Mucosa of stomach (tissue), 1 donor: ENCODE results near the gene PTTG1IP.

Source experiments
- H3K27me3 ChIP-seq: one replicate; pipeline ENCODE4 v1.7.0; 2013; ENCODE audit warnings: mild to moderate bottlenecking, low read length; ENCODE audit not compliant: control insufficient read depth, insufficient read depth
- H3K36me3 ChIP-seq: one replicate; pipeline ENCODE4 v1.7.0; 2013; ENCODE audit warnings: low read length; ENCODE audit not compliant: control insufficient read depth, insufficient read depth
- H3K4me1 ChIP-seq: one replicate; pipeline ENCODE4 v1.7.0; 2013; ENCODE audit warnings: mild to moderate bottlenecking, low read length; ENCODE audit not compliant: control insufficient read depth, insufficient read depth
- H3K4me3 ChIP-seq: one replicate; pipeline ENCODE4 v1.7.0; 2013; ENCODE audit warnings: low read length
- H3K9ac ChIP-seq: one replicate; pipeline ENCODE4 v1.7.0; 2013; ENCODE audit warnings: mild to moderate bottlenecking, low read length, moderate library complexity
- H3K9me3 ChIP-seq: one replicate; pipeline ENCODE4 v1.7.0; 2013; ENCODE audit warnings: mild to moderate bottlenecking, low read length, moderate library complexity; ENCODE audit not compliant: control insufficient read depth
- donor health status: Pancreatic carcinoma.

PTTG1IP gene

GRCh38 chr21:44905728-44906090 is 32.2 kb upstream of the PTTG1IP start:
- H3K9ac ChIP-seq = no peak overlapping the region
- no peaks in the 10 kb centered on the region for H3K27me3 ChIP-seq
- H3K4me1 ChIP-seq = peaks cover 7% of the 10 kb centered on the region
- no peak overlapping the region for H3K4me3 ChIP-seq
- H3K9me3 ChIP-seq = no peaks in the 10 kb centered on the region
- no peaks in the 10 kb centered on the region for H3K36me3 ChIP-seq

DNA sequence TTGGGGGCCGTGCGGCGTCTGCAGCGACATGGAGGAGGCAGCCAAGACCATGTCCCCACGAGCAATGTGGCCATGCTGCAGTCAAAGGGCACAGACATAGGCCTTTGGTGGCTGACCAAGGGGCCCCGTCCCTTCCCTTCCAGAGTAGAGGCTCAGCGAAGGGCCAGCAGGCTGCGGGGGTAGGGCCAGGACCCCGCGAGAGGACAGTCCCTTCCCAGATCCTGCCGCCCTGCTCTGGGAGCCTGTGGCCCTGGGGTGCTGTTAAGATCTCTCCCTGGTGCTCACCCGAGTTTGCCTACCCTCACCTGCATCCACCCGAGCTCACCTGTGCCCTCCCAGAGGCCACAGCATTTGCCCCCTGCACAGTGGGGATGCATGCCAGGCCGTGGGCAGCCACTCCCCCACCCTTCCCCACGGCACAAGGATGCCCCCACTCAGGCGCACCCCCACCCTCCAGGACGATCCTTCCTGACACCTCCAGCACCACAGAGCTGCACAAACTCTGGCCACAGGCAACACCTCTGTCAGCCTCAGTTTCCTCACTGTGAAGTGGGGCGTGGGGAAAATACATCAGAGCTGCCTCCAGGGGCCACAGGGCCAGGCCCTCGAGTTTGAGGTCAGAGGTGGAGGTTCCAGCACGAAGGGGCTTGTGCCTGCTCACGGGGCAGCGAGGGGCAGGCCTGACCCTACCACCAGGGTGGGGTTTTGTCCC is 31.7 kb upstream of the PTTG1IP start:
- H3K4me3 ChIP-seq = no peak overlapping the region
- no peaks in the 10 kb centered on the region for H3K36me3 ChIP-seq
- no peaks in the 10 kb centered on the region for H3K9me3 ChIP-seq
- peaks cover 1% of the 10 kb centered on the region for H3K4me1 ChIP-seq
- H3K27me3 ChIP-seq = no peaks in the 10 kb centered on the region
- H3K9ac ChIP-seq = no peak overlapping the region

DNA sequence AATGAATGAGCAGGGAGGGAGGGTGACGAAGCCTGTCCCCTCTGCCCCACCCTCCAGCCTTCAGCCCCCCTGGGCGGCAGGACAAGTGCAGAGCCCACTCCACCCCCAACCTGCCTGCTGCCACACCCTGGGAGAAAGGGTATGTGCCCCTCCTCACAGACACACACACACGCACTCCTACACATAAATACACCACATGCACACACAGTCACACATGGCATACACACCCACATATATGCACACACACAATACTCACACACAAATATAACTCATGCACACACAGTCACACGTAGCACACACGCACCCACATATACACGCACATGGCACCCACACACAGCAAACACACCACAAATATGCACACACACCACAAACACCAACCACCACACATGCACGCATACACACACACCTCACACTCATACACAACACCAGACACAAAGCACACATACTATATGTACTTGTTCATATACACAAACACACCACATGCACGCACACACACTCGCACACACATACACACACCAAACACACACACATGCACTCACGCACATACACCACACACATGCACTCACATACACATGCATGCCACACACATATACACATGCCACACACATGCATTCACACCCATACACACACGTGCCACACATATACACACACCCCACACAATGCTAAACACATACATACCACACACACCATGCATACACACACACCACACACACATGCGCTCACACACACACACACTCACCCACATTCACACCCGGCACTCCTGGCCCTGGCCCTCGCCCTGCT is 30.8 kb upstream of the PTTG1IP start:
- H3K9ac ChIP-seq = no peak overlapping the region
- peaks cover 6% of the 10 kb centered on the region for H3K27me3 ChIP-seq
- H3K4me3 ChIP-seq = no peak overlapping the region
- peaks cover 2% of the 10 kb centered on the region for H3K4me1 ChIP-seq
- H3K9me3 ChIP-seq = no peaks in the 10 kb centered on the region
- H3K36me3 ChIP-seq = no peaks in the 10 kb centered on the region

DNA sequence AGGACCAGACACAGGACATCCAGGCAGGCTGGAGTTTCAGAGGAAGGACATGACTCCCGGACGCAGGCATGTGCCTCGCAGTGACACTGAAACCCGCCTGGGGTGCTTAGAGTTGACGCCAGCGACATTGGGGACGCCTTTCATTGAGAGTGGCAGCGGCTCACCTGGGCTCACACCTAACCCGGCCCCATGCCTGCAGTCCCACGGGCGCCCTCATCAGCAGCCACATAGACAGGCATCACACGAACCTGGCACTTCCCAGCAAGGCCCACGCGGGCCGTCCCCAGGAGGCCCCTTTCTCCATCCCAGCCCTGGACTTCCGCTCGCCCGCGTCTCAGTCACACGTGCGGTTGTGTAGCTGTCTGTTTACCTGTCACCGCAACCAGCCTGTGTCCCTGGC is 30.2 kb upstream of the PTTG1IP start:
- H3K4me1 ChIP-seq = peaks cover 8% of the 10 kb centered on the region
- H3K9me3 ChIP-seq = no peaks in the 10 kb centered on the region
- no peak overlapping the region for H3K4me3 ChIP-seq
- no peak overlapping the region for H3K9ac ChIP-seq
- H3K36me3 ChIP-seq = no peaks in the 10 kb centered on the region
- peaks cover 11% of the 10 kb centered on the region for H3K27me3 ChIP-seq

DNA sequence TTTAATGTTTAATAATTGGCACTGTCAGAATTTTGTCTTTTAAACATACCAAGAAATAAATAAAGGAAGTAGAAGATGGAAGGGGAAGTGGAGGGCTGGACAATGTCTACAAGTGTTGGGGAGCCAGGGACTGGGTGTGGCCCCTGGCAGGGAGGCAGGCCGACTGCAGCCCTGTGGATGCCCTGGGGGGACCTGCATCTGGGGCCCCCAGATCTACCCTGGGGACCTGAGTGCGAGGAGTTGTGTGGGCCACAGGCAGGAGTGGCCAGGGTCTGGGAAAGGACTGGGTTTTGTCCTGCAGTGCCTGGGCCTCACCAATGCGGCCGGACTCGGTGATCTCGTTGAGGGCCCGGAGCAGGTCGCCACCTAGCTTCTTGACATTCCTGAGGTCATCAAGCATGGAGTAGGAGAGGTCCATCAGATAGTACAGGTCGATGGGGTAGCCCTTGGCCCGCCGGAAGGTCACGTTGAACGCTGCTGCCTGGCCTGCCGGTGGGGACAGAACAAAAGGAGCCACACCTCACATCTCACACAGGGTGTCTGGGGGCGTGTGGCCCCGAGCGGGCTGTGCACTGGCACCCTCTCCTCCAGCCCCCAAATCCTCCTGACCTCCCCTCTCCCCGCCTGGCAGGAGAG is 29.7 kb upstream of the PTTG1IP start:
- H3K27me3 ChIP-seq = peaks cover 11% of the 10 kb centered on the region
- H3K9ac ChIP-seq = no peak overlapping the region
- no peaks in the 10 kb centered on the region for H3K36me3 ChIP-seq
- no peak overlapping the region for H3K4me3 ChIP-seq
- no peaks in the 10 kb centered on the region for H3K9me3 ChIP-seq
- H3K4me1 ChIP-seq = peaks cover 9% of the 10 kb centered on the region

GRCh38 chr21:44902268-44903049 is 29.0 kb upstream of the PTTG1IP start:
- Histone ChIP-seq H3K9me3 (no peaks in the 10 kb centered on the region), H3K9ac (no peak overlapping the region), H3K27me3 (peaks cover 11% of the 10 kb centered on the region), H3K4me3 (no peak overlapping the region), H3K36me3 (no peaks in the 10 kb centered on the region), H3K4me1 (peaks cover 17% of the 10 kb centered on the region)

GRCh38 chr21:44901391-44902074 is 28.0 kb upstream of the PTTG1IP start:
- Histone ChIP-seq H3K27me3 (peaks cover 11% of the 10 kb centered on the region), H3K9me3 (no peaks in the 10 kb centered on the region), H3K4me1 (peaks cover 21% of the 10 kb centered on the region), H3K9ac (no peak overlapping the region), H3K36me3 (no peaks in the 10 kb centered on the region), H3K4me3 (no peak overlapping the region)

DNA sequence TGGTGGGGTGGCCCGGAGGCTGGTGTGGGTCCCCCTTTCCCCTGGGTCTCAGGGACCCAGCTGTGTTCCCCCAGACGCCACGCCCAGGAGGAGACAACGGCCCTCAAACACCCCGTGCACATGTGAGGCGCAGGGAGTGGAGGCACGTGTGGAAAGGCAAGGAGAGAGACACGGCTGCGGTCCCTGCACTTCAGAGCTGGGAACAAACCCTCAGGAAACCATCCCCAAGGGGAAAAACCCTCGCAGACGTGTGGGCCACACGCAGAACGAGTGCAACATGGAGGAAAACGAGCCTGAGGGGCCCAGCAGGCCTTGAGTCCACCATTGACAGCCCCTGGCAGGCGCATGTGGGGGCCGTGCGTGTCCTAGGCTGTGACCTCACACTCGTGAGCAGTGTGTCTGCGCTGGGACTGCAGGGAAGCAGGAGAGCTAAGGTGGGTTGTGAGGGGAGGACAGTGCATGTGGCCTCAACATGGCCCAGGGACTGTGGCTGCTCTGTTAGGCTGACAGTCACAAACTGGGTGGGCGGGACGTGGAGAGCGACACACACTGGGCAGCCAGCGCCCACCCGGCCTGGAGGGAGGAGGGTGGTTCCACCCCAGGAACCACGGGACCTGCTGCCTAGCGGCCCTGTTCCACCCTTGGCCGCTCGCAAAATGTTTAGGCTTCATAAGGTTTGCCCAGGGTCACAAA is 27.2 kb upstream of the PTTG1IP start:
- H3K4me1 ChIP-seq = peaks cover 21% of the 10 kb centered on the region
- H3K27me3 ChIP-seq = peaks cover 11% of the 10 kb centered on the region

DNA sequence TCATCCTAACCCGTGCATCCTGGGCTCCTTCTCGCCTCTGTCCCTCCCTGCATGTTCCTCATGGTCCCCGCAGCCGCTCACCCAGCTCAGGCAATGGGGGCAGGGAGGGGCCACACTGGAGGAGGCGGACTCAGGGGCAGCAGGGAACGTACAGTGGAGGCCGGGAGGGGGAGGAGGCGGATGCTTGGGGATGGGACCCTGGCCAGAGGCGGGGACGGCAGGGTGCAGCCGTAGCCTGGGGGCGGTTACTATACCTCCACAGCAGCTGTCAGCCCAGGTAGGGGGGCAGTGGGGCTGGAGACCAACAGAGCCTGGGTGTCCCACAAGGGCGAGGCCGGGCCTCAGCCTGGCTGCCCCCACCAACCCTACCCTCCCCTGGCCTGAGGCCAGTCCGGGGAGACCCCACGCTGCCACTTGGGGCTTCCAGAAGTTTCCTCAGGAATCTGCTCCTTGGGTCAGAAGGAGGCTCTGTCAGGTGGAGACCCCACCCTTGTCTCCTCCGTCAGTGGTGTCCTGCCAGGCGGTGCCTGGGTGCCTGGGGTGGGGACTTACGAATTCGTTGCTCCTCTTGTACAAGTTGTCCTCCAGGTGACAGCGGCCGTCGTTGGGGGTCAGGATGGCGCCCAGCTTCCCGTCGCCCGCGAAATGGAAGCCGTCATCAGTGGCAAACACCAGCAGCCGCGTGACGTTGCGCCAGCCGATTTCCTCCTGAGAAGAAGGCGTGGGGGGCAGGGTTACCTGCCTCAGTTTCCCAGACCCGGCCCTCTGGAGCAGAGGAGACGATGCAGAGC is 26.5 kb upstream of the PTTG1IP start:
- Histone ChIP-seq H3K9me3 (no peaks in the 10 kb centered on the region), H3K4me3 (no peak overlapping the region), H3K9ac (no peak overlapping the region), H3K27me3 (peaks cover 11% of the 10 kb centered on the region), H3K4me1 (peaks cover 21% of the 10 kb centered on the region), H3K36me3 (no peaks in the 10 kb centered on the region)

More for the DNA sequence above, 27.2 kb upstream of the PTTG1IP start:
- Histone ChIP-seq H3K9ac (no peak overlapping the region), H3K9me3 (no peaks in the 10 kb centered on the region), H3K4me3 (no peak overlapping the region), H3K36me3 (no peaks in the 10 kb centered on the region)

- Histone ChIP-seq H3K9me3 (no peaks in the 10 kb centered on the region), H3K4me3 (no peak overlapping the region), H3K36me3 (no peaks in the 10 kb centered on the region), H3K27me3 (peaks cover 11% of the 10 kb centered on the region), H3K9ac (no peak overlapping the region), H3K4me1 (peaks cover 21% of the 10 kb centered on the region)
Measured at GRCh38 chr21:44898851-44899767, 25.6 kb upstream of the PTTG1IP start.
